Activated naive CD4-positive, alpha-beta T cell (primary cell): Measurements from ENCODE around the gene NR2F6.

ENCODE experiments used
- DNase-seq, 4 experiments: peaks; one replicate each; lab custom pipeline; 2025; lab: John Stamatoyannopoulos, UW

NR2F6 gene

DNA sequence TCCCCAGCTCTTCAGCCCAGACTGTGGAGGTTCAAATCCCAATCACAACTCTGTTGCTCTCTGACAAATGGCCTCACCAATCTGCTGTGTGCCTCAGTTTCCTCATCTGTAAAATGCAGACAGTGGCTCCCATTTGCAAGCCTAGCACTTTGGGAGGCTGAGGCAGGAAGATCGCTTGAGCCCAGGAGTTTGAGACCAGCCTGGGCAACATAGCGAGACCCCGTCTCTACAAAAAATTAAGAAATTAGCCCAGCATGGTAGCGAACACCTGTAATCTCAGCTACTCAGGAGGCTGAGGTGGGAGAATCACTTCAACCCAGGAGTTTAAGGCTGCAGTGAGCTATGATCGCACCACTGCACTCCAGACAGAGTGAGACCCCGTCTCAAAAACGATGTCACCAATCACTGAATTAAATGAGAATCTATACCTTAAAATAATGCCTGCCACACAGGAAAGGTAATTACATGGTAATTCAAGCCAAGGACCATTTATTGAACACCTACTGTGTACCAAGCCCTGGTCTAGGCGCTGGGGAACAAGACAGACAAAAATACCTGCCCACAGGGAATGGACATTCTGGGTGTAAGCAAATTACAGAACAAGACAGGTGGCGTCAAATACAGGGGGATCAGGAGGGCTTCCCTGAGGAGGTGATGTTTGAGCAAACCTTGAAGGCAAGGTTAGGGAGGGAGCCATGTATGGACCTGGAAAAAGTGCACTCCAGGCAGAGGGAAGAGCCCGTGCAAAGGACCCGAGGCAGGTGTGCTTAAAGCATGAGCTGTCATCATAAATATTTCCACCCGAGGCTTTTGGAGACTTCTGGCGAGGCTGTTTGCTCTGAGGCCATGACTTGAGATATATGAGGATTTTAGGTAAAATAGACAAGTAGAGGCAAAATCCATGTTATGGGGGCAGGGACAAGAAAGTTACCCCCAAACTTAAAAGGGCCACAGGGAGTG is 7.7 kb downstream of the NR2F6 start:
- DNase-seq = no peak

DNA sequence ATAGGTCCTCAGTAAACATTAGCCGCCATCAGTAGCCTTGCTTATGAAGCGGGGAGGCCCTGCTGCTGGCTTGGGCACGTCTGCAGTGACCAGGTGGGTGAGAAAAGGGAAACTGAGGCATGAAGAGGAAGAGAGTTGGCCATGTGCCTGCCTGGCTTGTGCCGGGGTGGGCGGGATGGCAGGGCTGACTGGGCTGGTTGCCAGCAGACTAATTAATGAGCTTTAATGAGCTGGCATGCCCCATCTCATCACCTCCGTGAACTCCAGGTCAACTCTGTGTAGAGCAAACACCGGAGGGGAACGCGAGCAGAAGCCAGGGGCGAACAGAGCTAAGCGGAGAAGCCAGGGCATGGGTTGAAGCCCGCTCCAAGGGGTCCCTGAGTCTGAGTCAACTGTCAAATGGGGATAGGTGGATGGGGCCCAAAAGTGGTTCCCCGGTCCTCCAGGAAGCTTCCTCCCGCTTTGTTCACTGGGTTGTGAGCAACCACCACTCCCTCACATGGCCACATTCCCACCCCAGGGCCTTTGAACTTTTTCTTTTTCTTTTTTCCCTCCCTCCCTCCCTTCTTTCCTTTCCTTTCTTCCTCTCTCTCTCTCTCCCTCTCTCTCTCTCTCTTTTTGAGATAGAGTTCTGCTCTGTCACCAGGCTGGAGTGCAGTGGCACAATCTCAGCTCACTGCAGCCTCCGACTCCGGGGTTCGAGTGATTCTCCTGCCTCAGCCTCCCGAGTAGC is 8.7 kb downstream of the NR2F6 start:
- DNase-seq = no peak

DNA sequence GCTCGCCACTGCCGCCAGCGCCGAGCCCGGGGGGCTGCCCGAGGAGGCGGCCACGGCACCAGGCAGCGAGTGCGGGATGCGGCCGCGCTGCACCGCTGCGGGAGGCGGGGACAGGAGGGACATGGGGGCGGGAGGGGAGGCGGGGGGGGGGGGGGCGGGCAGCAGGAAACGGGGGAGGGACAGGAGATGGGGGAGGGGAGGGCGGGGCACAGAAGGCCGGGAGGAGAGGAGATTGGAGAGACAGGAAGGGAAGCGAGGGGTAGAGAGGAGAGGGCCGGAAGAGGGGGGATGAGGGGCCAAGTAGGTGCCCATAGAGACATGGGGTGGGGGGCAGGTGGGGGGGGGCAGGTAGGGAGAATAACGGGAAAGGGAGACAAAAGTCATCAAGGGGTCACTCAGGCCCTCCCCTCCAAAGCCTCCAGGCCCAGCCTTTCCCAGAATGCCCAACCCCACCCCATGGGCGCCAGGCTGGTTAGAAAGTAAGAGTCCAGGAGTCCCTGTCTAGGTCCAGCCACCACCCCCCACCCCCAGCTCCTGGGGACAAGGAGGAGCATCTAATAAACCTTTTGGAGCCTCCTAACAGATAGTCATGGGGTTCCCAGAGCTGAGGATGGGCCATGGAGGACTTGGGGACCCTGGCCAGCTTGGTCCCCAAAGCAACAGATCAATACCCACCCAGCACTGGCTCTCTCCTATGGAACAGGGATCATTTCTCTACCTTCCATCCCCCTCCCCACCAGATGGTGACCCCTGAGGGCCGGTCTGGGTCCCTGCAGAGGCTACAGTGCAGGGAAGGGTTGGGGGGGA is 9.5 kb downstream of the NR2F6 start:
- peak in 1 of 4 experiments; percentile 36 for DNase-seq

DNA sequence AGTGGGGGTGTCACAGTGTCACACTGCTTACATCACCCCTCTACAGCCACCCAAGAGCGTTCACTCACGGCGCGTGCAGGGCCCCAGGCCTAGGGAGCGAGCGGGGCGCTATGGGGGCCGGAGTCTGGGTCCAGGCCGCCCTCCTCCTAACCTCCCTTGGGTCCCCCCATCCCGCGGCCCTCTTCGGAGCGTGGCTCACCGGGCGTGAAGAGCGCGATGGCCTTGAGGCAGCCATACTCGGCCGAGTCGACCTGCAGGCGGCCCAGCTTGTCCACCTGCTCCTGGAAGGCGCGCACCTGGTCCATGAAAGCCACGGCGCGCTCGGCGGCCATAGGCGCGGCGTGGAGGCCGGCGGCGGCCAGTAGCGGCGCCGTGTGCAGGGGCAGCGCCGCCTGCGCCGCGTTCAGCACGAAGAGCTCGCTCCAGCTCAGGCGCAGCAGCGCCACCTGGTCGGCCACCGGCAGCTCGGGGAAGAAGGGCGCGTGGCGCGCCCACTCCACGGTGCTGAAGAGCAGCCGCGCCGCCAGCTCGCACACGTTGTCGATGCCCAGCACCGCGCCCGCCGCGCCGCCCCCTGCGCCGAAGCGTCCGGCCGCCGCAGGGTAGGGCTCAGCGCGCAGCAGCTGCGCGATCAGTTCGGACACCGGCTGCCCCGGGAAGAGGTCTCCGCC is 10.3 kb downstream of the NR2F6 start:
- DNase-seq = peak in 3 of 4 experiments; percentile 46 to 71 (median 57)

DNA sequence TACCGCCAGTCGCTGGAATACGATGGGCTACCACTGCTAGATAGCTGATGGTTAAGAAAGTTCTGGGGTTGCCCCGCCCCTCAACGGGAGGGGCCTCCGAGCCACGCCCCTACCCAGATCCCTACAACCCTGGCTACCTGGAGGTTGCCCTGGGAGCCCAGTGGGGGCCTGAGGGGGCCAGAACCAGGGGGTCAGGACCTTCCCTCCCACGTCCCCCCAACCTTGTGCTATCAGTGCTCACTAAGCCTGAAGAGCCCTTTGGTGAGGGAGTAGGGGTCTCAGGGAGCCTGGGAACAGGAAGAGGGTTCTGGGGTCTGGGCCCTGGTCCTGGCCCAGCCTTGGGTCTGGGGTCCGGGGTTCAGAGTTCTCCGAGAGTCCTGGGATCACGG is 10.8 kb downstream of the NR2F6 start:
- peak in 1 of 4 experiments; percentile 54 for DNase-seq

DNA sequence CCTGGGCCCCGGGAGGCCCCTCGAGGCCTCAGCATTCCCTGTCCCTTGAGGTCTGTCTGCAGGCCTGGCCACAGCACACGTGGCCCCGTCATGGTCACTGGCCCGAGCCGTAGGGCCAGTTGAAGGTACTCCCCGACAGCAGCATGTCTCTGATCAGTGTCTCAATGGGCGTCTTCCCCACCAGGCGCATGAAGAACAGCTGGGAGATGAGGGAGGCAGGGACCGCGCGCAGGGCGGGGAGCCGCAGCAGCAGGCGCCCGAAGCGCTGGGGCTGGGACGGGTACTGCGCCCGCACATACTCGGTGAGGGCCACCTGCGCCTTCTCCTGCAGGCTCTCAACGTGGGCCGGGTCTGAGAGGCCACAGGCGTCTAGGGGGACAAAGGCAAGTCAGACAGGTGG is 13.5 kb downstream of the NR2F6 start:
- no peak for DNase-seq

DNA sequence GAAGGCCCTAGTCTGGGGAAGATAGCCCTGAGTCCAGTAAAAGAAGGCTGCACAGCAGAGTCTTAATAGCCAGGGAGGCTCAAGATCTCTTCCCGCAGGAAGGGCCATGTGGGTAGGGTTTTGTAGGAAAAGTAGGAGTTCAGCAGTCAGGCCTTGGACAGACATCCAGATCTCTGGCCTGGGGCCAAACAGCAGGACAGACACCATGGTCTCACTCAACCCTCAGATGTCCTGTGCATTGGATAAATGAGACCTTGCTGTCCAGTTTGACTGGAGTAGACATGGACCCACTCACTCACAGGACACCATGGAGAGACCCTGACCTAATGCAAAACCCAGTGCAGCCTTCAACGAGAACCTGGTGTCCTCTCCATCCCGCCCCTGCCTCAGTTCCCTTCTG is 15.8 kb downstream of the NR2F6 start:
- DNase-seq = no peak

DNA sequence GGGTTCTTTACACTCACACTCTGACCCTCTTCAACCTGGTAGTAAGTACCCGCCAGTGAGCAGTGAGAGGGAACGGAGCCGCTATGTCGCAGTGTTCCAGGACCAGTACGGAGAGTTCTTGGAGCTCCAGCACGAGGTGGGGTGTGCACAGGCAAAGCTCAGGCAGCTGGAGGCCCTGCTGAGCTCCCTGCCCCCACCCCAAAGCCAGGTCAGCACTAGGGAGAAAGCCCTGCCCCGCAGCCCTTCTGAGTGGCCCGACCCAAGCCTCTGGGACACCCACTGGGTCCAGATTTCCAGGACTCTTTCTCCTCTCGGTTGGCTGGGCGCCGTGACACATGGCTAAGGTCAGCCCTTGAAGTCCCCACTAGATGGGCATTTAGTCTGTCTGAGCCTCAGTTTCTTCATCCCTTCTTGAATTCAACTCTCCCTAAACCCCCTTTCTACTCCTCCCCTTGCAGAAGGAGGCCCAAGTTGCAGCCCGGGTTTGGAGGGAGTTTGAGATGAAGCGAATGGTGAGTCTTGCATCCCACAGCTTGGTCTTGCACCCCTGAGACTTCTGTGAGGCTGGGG is 17.8 kb downstream of the NR2F6 start:
- DNase-seq = no peak

DNA sequence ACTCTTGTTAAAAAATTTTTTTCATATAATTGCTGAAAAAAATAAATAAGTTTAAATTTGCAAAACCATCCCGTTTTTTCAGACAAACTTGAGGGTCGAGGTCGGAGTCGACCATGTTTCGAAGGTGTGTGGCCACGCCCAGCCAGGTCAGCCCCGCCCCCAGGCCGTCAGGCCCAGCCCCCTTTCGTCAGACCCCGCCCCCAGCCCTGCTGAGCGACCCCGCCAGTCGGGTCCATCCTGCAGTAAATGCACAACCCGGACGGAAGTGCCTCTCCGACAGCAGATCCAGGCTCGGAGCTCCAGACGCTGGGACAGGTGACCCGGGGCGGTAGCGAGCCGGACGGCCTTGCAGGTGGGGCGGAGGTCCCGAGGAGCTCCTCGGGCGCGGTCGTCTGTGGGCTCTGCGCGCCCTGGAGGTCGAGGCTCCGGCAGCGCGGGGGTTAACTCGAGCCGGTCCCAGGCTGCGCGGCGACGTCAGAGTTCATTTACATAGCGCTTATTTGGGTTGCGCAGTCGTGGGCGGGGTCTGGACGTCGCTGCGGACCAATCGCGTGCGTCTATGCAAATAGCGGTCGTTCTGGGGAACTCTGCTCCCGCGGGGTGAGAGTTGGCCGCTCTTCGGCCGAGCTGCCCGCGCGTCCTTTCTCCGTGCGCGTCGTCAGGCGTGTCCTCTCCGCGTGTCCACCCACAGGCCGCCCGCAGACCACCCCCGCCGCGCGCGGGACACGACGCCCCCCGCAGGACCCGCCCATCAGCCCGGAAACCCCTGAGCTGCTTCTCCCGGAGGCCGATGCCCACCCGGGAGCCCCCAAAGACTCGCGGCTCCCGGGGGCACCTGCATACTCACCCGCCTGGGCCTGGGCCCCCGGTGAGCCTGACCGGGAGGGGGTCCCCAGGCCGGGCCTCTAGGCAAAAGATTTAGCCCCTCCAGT is 19.5 kb downstream of the NR2F6 start, which contains the start of gene OCEL1:
OCEL1 (plus strand) TSS at position 225 of the 932 bp plus-strand sequence; CDS start at position 247, 22 bp downstream.
- DNase-seq = peak; percentile 88 to 95 (median 94)

DNA sequence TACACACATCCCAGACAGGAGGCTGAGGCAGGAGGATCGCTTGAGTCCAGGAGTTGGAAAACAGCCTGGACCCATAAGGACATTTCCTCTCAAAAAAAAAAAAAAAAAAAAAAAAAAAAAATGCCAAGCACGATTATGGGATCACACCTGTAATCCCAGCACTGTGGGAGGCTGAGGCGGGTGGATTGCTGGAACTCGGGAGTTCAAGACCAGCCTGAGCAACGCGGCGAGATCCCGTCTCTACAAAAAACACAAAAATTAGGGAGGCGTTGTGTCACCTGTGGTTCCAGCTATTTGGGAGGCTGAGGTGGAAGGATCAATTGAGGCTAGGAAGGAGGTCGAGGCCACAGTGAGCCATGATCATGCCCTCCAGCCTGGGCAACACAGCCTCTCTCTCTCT is 20.7 kb downstream of the NR2F6 start:
- DNase-seq = no peak

DNA sequence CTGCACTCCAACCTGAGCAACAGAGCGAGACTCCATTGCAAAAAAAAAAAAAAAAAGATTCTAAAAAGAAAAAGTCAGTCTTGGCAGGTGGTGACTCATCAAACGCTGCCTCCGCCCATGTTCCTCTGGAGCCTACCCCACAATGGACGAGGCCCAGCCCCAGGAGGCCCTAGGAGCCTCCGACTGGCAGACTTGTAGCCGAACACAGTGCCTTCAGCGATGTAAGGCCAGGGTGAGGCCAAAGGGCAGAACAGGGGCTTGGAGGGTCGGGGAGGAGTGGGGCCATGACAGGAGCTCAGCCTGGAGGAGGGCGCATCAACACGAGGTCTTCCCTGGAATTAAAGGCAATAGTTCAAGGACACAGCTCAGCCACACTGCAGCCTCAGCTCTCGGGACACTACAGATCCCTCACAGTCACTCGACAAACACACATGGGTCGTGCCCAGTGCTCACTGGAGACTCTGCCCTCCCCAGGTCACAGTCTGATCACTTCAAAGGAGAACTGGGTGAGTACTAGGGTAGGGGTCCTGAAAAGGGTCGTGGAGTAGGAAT is 25.4 kb downstream of the NR2F6 start:
- DNase-seq = peak in 1 of 4 experiments; percentile 10

DNA sequence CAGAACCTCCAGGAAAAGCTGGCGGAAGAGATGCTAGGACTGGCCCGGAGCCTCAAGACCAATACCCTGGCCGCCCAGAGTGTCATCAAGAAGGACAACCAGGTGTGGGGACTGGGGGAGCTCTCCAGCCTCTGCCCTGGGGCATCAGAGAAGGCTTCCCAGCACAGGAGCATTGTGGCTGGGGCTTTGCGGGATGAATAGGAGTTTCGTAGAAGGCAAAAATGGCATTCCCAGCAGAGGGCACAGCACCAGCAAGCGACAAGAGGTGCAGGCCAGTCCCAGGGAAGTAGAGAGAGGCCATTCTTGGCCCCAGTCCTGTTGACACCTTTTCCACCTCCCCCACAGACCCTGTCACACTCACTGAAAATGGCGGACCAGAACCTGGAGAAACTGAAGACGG is 26.4 kb downstream of the NR2F6 start:
- no peak for DNase-seq

DNA sequence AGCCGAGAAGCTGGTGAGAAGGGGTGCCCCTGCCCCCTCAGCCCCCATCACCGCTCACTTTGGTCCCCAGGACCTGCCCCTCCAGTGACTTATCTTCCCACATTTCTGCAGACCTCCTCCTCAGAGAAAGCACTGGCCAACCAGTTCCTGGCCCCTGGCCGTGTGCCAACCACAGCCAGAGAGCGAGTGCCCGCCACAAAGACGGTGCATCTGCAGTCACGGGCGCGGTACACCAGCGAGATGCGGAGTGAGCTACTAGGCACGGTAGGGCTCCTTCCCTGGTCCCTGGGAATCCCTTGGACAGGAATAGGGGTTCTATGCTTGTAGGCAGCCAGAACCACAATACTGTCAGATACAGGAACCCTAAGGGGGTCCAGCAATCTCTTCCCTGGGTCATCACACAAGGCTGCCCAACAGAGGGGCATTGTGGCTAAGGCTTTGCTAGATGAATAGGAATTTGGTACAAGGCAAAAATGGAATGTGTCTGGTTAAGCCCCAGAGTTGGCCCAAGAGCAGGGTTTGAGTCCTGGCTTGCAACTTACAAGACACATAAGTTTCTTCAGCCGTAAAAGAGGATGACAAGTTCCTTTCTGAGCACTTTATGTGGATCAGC is 29.6 kb downstream of the NR2F6 start:
- no peak for DNase-seq

DNA sequence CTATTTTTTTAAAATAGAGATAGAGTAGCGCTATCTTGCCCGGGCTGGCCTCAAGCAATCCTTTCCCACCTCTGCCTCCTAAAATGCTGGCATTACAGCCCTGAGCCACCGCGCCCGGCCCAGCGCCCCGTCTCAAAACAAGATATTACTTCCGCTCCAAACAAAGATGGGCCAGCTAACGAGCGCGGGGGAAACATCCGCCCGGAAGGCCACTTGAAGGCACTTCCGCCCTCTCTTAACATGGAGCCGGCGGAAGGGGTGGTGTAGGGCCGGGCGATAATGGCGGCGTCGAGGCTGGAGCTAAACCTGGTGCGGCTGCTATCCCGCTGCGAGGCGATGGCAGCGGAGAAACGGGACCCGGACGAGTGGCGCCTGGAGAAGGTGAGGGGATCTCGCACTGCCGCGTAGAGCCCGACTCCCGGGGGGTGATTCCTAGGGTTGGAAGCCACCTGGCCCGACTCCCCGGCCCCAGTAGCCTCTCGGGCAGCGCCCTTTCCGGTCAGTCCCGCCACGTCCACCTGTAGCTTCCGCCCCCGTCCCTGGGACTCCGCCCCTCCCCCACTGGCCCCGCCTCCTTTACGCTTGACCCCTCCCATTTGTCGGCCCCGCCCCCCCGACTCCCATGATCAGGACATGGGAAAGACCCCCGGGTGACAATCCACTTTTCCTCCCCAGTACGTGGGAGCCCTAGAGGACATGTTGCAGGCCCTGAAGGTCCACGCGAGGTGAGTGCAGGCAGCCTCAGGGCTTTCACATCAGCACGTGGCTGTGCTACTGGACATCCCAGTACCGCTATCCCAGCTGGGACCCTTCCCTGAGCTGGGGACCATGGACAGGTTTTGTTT is 30.4 kb downstream of the NR2F6 start, which contains the start of gene USE1:
USE1 (plus strand) TSS at position 231 of the 845 bp plus-strand sequence; CDS start at position 280, 49 bp downstream.
- peak; percentile 55 to 82 (median 70) for DNase-seq

DNA sequence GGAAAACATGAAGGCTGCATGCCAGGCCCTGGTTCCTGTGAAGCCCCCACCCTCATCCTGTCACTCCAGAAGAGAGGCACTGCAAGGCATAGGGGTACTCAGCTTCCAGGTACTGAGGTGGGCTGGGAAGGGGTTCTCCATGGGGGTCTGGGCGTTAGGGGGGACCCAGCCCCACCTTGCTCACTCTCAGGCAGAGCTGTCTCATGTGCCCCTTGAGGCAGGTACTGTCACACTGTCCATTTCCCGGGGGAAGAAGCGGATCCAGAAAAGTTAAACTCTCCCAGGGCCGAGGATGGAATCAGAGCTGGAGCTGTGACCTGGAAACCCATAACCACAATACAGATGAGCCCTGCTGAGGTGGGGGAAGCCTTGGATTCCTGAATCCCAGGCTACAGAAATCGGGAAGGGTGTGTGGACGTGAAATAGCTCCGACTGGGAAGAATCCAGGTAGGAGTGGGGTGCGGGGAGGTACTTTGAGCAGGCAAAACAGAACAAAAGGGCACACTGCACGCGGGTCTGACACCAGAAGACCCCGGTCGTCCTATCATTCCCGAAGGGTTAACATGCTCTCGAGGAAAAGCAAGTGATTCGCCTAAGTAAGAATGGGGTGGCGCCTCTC is 31.1 kb downstream of the NR2F6 start:
- no peak for DNase-seq

DNA sequence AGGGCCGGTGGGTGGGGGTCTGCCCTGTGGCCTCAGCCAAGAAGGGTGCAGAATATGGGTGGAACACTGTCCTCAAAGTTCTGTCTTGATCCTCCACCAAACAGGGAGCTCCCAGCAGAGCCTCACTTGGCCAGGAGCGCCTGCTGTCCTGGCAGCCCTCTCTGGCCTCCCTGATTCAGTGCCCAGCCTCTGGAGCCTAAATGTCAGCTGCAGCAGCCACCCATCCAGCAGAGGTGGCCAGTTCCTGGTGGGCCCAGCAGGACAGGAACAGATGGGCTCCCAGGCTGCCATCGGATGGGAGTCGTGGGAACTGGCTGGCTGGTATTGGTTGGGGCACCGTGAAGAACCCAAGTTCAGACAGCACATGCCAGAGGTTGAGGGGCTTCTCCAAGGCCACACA is 32.4 kb downstream of the NR2F6 start:
- DNase-seq = no peak

DNA sequence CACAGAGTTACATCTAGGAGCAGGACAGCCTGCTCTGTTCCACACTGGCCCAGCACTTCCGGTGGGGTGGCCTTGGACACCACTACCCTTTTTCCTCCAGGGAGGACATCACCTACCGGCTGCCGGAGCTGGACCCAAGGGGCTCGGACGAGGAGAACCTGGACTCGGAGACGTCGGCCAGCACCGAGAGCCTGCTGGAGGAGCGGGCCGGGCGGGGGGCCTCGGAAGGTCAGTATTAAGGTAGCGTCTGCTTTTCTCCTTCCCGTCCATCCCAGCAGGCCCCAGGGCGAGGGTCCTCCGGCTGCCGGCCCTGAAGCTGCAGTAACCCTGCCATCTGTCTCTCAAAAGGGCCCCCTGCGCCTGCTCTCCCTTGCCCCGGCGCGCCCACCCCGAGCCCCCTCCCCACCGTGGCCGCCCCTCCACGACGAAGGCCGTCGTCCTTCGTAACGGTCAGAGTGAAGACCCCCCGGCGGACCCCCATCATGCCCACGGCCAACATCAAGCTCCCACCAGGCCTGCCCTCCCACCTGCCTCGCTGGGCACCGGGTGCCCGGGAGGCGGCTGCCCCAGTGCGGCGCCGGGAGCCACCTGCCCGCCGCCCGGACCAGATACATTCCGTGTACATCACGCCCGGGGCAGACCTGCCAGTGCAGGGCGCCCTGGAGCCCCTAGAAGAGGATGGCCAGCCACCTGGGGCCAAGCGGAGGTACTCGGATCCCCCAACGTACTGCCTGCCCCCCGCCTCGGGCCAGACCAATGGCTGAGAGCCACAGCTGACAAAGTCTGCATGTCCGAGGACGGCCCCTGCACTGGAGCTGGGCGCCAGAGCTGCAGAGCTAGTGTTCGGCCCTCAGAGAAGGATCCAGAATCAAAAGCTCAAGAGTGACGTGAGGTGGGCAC is 33.9 kb downstream of the NR2F6 start:
- DNase-seq = no peak
